Fibroblast of peridontal ligament (primary cell): Measurements from ENCODE around the gene PLIN5.
A peak's percentile ranks its signal among the peaks of the same experiment; 100 is the strongest.
"Not testable (repeated sequence)": the region's sequence is repeated elsewhere in the genome, so short reads cannot be mapped to it uniquely, and the experiment has no call there.

Source experiments
- DNase-seq: peaks from one replicate; pipeline ENCODE4 v3.0.0-alpha.2; 2010; ENCODE audit errors: extremely low read depth

PLIN5 gene

DNA sequence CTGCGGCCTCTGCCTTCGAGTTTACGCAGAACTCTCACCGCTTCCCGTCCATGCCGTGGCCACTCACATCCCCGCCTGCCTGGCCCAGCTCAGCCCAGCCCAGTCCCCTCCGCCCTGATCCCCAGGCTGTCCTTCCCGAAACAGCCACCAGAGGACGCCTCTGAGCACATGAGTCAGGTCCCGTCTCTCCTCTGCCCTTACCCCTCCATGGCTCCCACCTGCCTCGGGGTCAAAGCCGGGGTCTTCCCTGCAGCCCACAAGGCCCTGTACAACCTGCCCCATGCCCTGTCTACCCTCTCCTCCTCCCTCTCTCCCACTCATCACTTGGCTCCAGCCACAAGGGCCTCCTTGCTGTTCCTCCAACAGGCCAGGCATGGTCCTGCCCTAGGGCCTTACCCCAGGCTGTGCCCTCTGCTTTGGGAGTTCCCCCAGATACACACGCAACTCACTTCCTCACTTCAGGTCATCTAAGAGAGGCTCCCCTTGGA lies 32.6 kb upstream of the PLIN5 start:
- no peak for DNase-seq

DNA sequence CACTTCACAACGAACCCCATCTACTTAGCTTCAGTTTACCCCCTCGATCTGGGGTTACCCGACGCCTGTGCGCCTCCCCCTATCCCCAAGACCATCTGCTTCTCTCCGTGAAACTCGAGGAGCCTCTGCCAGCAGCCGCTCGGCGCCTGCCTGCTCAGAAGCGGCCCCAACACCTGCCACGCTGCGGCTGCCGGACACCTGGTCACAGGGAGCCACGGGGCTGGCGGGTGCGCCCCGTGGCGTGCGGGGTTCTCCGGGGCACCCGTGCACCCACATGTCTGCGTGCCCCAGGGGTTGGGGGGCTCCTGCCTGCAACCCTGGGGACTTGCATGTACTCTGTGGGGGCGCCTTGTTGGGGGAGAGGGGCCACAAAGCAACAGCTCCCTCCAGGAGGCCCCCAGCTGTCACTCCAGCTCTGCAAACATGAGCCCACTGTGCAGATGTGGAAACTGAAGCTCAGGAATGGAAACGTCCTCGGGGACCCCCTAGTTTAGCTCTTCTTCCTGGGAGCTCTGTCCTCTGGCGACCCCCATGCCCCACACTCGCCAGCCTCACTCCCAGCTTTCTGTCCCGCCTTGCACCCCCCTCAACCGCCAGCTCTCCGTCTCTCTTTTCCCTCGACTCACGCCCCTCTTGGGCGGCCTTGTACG lies 31.5 kb upstream of the PLIN5 start:
- DNase-seq, result no peak

- not testable (repeated sequence) for DNase-seq
These were observed 28.5 kb upstream of the PLIN5 start for GRCh38 chr19:4563562-4563961.

DNA sequence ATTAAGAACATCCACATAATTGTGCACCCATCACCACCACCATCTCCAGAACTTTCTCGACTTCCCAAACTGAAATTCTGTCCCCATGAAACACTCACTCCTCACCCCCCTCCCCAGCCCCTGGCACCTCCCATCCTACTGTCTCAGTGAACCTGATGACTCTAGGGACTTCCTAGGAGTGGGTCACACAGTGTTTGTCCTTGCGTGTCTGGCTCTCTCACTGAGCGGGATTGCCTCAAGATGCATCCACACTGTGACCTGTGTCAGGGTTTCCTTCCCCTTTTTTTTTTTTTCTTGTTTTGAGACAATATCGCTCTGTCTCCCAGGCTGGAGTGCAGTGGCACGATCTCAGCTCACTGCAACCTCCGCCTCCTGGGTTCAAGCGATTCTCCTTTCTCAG lies 27.1 kb upstream of the PLIN5 start:
- DNase-seq, result not testable (repeated sequence)

DNA sequence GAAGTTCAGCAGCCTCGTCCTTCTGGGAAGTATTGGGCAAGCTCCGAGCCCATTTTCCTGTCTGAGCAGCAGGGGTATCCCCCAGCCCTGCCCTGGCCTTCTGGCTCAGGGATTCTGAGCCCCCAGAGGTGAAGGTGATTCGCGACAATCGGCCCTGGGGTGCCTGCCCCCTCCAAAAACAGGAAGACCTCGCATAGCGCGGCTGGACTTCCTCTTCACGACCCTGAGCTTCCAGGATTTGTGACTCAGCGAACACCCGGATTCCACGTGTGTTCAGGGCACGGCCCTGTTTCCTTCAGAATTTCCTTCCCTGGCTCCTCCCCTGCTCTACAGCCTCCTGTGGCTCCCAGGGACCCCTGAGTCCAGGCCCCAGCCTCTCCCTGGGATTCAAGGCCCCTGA lies 24.5 kb upstream of the PLIN5 start, which contains the start of gene SEMA6B:
SEMA6B (minus strand) TSS at position 116 of the 400 bp plus-strand sequence. CDS start 1,227 bp downstream, outside the sequence.
- no peak for DNase-seq

DNA sequence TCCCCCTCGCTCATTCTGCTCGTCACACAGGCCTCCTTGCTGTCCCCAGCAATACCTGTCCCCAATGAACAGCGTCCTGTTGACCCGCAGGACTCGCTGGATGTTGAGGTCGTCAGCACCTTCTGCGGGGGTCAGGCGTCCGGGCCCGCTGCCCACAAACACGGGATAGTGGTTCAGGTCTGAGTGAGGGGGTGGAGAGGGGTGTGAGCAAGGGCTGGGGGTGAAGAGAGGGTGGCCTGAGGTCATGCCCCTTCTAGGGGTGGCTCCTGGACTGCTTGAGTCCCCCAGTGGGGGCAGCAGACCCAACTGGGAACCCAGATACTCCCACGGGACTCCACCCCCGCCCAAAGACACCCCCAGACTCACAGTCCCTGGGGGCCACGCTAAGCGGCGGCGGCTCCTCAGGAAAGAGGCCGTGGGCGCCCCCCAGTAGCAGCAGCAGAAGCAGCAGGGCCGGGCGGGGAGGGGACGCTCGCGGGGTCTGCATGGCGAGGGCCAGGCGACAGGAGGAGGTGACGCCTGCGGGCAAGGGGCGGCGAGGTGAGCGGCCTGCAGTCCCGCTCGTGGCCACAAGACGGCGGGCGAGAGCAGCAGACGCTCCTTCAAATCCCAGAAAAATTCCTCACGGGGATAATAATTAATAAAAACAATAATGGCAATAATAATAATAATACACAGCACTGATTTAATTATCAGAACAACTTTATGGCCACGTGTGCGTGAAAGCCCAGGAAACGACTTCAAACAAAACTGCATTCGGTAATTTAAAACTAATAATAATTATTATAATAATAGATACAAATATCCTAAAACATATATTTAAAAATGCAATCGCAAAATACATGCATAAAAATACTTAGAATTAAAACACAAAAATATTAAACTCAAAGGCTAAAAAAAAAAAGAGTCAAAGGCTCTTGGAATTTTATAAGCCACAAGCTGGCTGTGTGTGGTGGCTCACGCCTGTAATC lies 23.2 kb upstream of the PLIN5 start:
- peak; percentile 9 for DNase-seq

DNA sequence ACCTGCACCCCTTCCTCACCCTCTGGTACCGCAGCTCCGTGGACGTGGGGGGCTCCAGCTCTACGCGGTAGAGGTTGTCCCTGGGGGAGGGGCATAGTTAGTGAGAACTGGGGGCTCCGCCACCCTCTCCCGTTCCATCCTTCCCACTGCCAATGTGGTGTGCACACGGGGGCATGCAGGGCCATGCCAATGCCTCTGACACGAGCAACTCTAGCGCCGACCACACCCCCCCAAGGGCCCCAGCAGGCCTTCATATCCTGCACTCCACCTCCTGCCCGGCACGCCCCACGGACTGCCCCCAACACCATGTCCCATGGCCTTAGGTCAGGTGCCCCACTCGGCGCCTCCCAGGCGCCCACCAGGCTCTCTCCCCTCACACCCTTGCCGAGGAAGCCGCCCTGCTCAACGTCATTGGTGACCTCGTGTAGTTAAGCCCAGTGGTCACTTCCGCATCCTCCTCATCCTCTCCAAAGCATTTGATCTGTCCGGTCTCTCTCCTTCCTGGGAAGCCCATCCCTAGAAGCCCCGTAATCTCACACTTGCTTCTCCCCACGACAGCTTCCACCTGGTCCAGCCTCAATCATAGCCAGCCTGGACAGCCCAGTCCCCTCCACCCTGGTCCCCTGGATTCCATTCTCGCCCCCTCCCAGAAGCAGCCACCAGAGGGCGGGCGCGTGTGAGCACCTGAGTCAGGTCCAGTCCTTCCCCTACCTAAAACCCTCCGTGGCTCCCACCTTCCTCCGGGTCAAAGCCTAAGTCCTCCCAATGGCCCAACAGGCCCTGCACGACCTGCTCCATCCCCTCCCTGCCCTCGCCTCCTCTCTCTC lies 22.3 kb upstream of the PLIN5 start:
- DNase-seq, result no peak

DNA sequence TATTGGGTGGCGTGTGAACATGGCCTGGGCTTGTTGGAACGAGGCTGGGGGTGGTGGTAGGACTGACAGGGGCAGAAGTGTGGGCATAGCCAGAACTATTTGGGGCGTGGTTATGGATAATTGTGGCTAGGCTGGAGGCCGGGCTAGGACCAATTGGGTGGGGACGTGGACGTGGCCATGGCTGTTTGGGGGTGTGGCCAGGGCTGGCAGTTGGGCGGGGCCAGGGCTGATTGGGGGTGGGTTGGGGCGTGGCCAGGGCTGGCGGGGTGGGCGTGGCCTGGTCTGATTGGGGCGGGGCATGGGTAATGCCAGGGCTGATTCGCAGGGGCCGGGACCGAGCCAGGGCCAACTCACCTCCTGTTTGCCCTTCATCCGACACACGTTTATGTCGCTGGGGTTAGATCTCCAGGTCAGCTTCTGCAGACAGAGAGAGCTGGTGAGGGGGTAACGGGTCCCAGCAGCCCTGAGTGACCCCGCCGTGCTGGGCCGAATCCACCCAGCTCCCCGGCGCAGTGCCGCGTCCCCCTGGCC lies 21.6 kb upstream of the PLIN5 start:
- no peak for DNase-seq

DNA sequence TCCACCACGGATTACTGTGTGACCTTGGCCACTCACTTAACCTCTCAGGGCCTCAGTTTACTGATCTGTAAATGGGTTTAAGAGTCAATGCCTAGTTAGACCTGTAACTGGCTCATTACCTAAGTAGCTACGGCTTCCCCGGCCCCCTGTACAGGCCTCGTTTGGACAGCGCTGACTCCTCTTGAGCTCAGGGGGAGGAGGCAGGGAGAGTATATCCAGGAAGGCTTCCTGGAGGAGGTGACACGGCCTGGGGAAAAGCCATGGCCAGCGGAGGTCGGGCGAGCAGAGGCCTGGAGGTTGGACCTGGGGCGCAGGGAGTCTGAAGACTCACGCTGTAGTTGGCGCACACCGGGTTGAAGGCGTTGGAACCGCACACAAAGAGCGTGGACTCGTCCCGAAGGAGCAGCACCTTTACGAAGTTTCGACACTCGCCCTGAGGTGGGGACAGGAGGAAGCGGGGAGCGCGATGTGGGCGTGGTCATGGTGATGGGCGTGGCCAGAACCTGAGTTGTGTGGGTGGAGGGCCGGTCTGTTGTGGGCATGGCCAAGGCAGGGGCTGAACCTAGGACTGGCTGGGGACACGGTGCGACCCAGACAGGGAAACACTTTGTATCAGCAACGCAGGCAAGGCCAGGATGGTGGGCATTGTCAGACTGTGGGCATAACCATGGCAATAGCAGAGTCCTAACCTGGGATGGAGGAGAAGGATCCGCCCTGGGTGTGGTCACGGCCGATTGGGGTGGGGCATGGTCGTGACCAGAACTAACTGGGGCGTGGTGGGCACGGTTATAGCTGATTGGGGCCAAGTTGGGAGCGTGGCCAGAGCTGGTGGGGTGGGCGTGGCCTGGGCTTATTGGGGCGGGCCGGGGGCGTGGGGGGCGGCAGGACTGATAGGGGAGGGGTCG lies 20.9 kb upstream of the PLIN5 start:
- no peak for DNase-seq

- DNase-seq, result no peak
These were observed 19.7 kb upstream of the PLIN5 start for GRCh38 chr19:4554717-4555116.

GRCh38 chr19:4553775-4554174 lies 18.8 kb upstream of the PLIN5 start:
- DNase-seq, result no peak

DNA sequence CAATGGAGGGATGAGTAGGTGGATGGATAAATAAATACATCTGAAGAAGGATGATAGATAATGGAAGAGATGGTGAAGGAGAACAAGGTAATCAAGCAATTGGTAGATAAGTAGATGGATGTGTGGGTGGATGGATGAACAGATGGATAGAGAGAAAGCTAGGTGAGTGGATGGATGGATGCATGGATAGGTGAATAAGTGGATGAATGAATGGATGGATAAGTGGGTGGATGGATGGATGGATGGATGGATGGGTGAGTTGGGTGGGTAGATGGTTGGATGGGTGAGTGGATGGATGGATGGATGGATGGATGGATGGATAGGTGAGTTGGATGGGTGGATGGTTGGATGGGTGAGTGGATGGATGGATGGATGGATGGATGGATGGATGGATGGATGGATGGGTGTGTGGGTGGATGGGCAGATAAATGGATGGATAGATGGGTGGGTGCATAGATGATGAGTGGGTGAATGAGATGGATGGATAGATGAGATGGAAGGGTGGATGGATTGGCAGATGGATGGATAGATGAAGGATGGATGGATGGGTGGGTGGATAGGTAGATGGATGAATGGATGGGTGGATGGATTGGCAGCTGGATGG lies 18.2 kb upstream of the PLIN5 start:
- DNase-seq, result no peak

GRCh38 chr19:4552525-4552819 lies 17.4 kb upstream of the PLIN5 start:
- no peak for DNase-seq

- no peak for DNase-seq
These were observed 15.5 kb upstream of the PLIN5 start for GRCh38 chr19:4550479-4551050.

DNA sequence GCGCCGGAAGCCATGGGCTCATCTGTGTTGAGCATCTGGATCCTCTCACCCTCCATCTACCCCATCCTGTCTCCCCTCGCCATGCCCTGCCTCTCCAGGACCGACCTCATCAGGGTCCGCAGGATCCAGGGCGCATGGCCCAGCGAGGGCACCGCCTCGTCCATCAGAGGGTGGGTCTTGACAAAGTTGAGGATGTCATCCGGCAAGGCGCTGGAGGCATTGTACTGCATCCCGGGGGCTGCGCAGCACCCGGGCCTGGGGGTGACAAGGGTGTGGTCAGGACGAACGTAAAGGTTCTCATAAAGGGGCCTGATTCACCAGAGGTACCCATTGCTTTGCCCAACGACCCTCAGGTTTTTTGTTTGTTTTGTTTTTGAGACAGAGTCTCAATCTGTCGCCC lies 15.0 kb upstream of the PLIN5 start:
- no peak for DNase-seq

GRCh38 chr19:4548238-4548584 lies 13.2 kb upstream of the PLIN5 start:
- no peak for DNase-seq

DNA sequence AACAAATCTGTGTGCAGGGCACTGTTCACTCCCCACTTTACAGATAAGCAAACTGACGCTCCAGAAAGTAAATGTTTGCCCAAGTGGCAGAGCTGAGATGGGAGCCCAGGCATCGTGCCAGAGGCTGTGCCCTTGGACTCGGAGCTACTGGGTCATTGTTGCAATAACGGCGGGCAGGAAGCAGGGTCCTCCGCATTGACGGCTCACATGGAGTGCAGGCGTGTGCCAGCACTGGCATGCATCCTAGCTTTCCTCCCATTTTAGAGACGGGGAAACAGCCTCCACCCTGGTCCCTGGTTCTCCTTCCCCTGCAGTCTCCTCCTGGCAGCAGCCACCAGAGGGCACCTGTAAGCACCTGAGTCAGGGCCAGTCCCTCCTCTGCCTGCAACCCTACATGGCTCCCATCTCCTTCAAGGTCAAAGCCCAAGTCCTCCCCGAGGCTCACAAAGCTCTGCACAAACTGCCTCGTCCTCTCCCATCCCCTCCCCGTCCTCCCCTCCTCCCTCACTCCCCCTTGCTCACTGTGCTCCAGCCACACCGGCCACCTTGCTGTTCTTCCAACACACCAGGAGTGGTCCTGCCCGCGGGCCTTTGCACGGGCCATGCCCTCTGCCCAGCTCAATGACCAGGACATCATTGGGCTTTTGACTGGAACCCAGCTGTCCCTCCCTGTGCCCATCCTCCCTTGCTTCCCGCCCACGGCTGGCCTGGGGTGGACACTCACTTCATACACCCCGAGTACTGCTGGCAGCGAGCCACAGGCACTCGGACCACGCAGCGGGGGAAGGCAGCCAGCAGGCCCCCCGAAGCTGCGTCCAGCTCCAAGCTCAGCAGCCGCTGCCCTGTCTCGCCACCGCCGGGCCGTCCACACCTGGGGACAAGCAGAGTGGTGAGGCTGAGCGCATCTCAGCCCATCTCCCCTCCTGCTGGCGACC lies 12.5 kb upstream of the PLIN5 start:
- DNase-seq, result no peak

DNA sequence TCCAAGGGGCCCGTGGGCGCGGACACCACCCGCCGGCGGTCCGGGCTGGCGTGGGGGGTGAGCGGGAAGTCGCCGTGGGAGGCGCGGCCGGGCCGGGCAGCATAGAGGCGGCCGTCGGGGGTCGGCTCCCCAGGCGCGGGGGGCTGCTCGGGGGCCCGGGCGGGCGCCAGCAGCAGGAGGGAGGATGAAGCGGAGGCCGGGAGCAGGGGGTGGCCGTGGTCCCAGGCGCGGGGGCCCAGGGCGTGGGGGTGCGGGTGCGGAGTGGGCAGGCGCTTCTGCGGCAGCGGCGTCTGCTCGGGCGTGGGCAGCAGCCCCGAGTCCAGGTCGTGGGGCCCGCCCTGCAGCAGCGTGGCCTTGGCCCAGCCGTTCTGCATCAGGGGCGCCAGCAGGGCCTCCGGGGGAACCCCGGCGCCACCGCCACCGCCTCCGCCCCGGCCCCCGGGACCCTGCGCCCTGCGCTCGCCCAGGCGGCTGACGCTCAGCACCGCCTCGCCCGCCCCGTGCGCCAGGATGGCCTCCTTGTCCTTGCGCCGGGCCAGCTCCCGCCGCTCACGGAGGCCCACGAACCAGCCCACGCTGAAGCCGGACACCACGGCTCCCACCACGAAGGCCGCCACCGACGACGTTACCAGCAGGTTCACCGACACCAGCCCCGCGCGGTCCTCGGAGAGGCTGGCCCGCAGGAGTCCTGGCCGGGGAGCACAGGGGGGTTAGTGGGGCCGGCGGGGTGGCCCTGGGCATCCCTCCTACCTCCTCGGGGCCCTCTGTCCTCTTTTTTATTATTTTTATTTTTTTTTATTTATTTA lies 9.0 kb upstream of the PLIN5 start:
- no peak for DNase-seq
